Fibroblast of villous mesenchyme (primary cell): Measurements from ENCODE around the gene AURKB. TPM values are rescaled to one million over a fixed set of nuclear protein-coding genes. Genes with fewer than 3 reads are reported as not detected.
A peak's percentile ranks its signal among the peaks of the same experiment; 100 is the strongest.

ENCODE experiments used
- DNase-seq: peaks from one replicate; pipeline ENCODE4 v3.0.0-alpha.2; 2010; ENCODE audit warnings: low read depth
- H3K4me3 ChIP-seq: 2 replicates; pipeline ENCODE4 v1.5.1; 2011; ENCODE audit warnings: low read depth, mild to moderate bottlenecking, low read length
- CTCF ChIP-seq: IDR thresholded peaks from 2 replicates; pipeline ENCODE4 v1.5.1; 2012; ENCODE audit warnings: low read depth, mild to moderate bottlenecking, low read length; ENCODE audit not compliant: insufficient read depth
- total RNA-seq: library from RNA; depleted of rRNA; stranded (reverse); fragments of >200 nt; gene quantifications from 2 replicates; pipeline ENCODE4 v1.2.3, GENCODE V29; 2012

AURKB gene
- total RNA-seq, 1 donor: 19.0 TPM

- no peak for DNase-seq
- no peak for TF ChIP-seq CTCF
- H3K4me3 ChIP-seq: no peak overlapping the region
These were observed 26.8 kb upstream of the AURKB start for GRCh38 chr17:8237175-8237574.

- no peak for DNase-seq
- H3K4me3 ChIP-seq: no peak overlapping the region
- TF ChIP-seq CTCF: no peak
These were observed 25.3 kb upstream of the AURKB start for GRCh38 chr17:8235676-8236075.

GRCh38 chr17:8234361-8235270, 24.2 kb upstream of the AURKB start:
- H3K4me3 ChIP-seq: no peak overlapping the region
- no peak for TF ChIP-seq CTCF
- no peak for DNase-seq

- no peak overlapping the region for H3K4me3 ChIP-seq
- no peak for TF ChIP-seq CTCF
- no peak for DNase-seq
These were observed 21.3 kb upstream of the AURKB start for GRCh38 chr17:8231701-8232100.

GRCh38 chr17:8227238-8227581, 16.8 kb upstream of the AURKB start:
- no peak for TF ChIP-seq CTCF
- no peak for DNase-seq
- peak overlapping the region; percentile 58 for H3K4me3 ChIP-seq

- peak overlapping the region; percentile 58 for H3K4me3 ChIP-seq
- peak; percentile 94 for DNase-seq
- no peak for TF ChIP-seq CTCF
These were observed 16.3 kb upstream of the AURKB start for GRCh38 chr17:8226536-8227237.
